Measurements from ENCODE around the gene EEF1AKMT1. TPM values are rescaled to one million over a fixed set of nuclear protein-coding genes. Genes with fewer than 3 reads are reported as not detected.

Gene EEF1AKMT1
- total RNA-seq, 1 experiment from 2014 or later = 6.1 TPM

GRCh38 chr13:20679879-20680278, 93.9 kb downstream of the EEF1AKMT1 start:
- Histone ChIP-seq H3K23me2 (ENCODE audit: insufficient read length, low read depth, low read length, poor library complexity, severe bottlenecking) (no peaks in the 10 kb centered on the region), H2BK20ac (ENCODE audit: low read depth, low read length, poor library complexity, severe bottlenecking) (no peak overlapping the region), H3K4ac (ENCODE audit: low read depth, low read length) (no peak overlapping the region), H3K14ac (ENCODE audit: insufficient read depth, low read length) (no peak overlapping the region), H3K79me1 (ENCODE audit: insufficient read depth, low read depth, low read length, poor library complexity, severe bottlenecking) (no peaks in the 10 kb centered on the region), H4K8ac (replicated peaks; ENCODE audit: insufficient read length, low read depth, low read length) (no peak overlapping the region), H3K27ac (ENCODE audit: insufficient read length, low read depth, low read length) (no peak overlapping the region), H3K4me2 (ENCODE audit: insufficient read depth, insufficient read length, low read length) (no peak overlapping the region), H3K56ac (ENCODE audit: insufficient read length, low read depth, low read length) (no peak overlapping the region), H2BK5ac (ENCODE audit: insufficient read length, low read length) (no peak overlapping the region), H2BK12ac (ENCODE audit: insufficient read length, low read depth, low read length) (no peak overlapping the region), H2BK15ac (ENCODE audit: low read depth, low read length) (no peak overlapping the region), H3T11ph (ENCODE audit: low read length) (no peak overlapping the region), H3K9ac (ENCODE audit: extremely low read depth, insufficient read length, low read length) (no peak overlapping the region), H4K5ac (ENCODE audit: insufficient read length, low read depth, low read length) (no peak overlapping the region), H3K9me3 (ENCODE audit: control insufficient read depth, low read depth, low read length) (no peaks in the 10 kb centered on the region), H3K18ac (ENCODE audit: insufficient read length, low read depth, low read length) (no peak overlapping the region), H3K4me1 (ENCODE audit: insufficient read depth, low read length) (no peaks in the 10 kb centered on the region), H2AFZ (ENCODE audit: low read length) (no peak overlapping the region), H3K79me2 (ENCODE audit: insufficient read depth, low read length) (no peaks in the 10 kb centered on the region), H4K91ac (ENCODE audit: insufficient read length, low read depth, low read length) (no peak overlapping the region), H2AK5ac (ENCODE audit: insufficient read length, low read length) (no peak overlapping the region), H4K20me1 (ENCODE audit: control insufficient read depth, insufficient read depth, insufficient read length) (no peaks in the 10 kb centered on the region), H2BK120ac (ENCODE audit: low read depth, low read length, poor library complexity, severe bottlenecking) (no peak overlapping the region), H3K27me3 (ENCODE audit: insufficient read depth, low read length) (no peaks in the 10 kb centered on the region), H3K23ac (ENCODE audit: insufficient read length, low read depth, low read length) (no peak overlapping the region)
- Mint-ChIP-seq H3K4me3 (no peak overlapping the region), H3K27me3 (ENCODE audit: low read depth) (no peaks in the 10 kb centered on the region), H3K4me1 (peaks cover 44 to 50% of the 10 kb centered on the region in 2 experiments), H3K36me3 (ENCODE audit: insufficient read depth in 1 of 3, low read depth in 3 of 3) (no peaks in the 10 kb centered on the region), H3K27ac (no peak overlapping the region), H3K9me3 (no peaks in the 10 kb centered on the region)
- TF ChIP-seq, protein P1, sequence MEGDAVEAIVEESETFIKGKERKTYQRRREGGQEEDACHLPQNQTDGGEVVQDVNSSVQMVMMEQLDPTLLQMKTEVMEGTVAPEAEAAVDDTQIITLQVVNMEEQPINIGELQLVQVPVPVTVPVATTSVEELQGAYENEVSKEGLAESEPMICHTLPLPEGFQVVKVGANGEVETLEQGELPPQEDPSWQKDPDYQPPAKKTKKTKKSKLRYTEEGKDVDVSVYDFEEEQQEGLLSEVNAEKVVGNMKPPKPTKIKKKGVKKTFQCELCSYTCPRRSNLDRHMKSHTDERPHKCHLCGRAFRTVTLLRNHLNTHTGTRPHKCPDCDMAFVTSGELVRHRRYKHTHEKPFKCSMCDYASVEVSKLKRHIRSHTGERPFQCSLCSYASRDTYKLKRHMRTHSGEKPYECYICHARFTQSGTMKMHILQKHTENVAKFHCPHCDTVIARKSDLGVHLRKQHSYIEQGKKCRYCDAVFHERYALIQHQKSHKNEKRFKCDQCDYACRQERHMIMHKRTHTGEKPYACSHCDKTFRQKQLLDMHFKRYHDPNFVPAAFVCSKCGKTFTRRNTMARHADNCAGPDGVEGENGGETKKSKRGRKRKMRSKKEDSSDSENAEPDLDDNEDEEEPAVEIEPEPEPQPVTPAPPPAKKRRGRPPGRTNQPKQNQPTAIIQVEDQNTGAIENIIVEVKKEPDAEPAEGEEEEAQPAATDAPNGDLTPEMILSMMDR (conservative IDR thresholded peaks at IDR 0.05) = no peak
- DNase-seq = no peak
- WGBS (ENCODE audit: extremely low coverage, insufficient read length, low lambda C conversion rate) = no CpG with 5 or more reads among the region's 3 CpGs

Other genes with a start within 250 kb of the EEF1AKMT1 start
- 3.2 and 3.7 TPM in 2 replicates for gene CRYL1, start 248.1 kb downstream of the EEF1AKMT1 start, total RNA-seq (2021)
- gene IFT88, start 206.8 kb downstream of the EEF1AKMT1 start, total RNA-seq (2021) = 5.2 and 5.6 TPM in 2 replicates
- gene IL17D, start 70.3 kb downstream of the EEF1AKMT1 start, total RNA-seq (2021) = 1.2 and 1.6 TPM in 2 replicates
- 34.1 and 36.1 TPM in 2 replicates for gene XPO4, start 128.8 kb upstream of the EEF1AKMT1 start, total RNA-seq (2021)

Measured in H9 (cell line).